NCI-H146 treated with DMSO at 0.1 percent for 48 hours (cell line): Measurements from ENCODE around the gene MRPS12.
"Not testable (repeated sequence)": the region's sequence is repeated elsewhere in the genome, so short reads cannot be mapped to it uniquely, and the experiment has no call there.

Source experiments
- DNase-seq: peaks from one replicate; lab custom pipeline; 2025; ENCODE audit not compliant: unreplicated experiment; lab: John Stamatoyannopoulos, UW

MRPS12 gene

DNA sequence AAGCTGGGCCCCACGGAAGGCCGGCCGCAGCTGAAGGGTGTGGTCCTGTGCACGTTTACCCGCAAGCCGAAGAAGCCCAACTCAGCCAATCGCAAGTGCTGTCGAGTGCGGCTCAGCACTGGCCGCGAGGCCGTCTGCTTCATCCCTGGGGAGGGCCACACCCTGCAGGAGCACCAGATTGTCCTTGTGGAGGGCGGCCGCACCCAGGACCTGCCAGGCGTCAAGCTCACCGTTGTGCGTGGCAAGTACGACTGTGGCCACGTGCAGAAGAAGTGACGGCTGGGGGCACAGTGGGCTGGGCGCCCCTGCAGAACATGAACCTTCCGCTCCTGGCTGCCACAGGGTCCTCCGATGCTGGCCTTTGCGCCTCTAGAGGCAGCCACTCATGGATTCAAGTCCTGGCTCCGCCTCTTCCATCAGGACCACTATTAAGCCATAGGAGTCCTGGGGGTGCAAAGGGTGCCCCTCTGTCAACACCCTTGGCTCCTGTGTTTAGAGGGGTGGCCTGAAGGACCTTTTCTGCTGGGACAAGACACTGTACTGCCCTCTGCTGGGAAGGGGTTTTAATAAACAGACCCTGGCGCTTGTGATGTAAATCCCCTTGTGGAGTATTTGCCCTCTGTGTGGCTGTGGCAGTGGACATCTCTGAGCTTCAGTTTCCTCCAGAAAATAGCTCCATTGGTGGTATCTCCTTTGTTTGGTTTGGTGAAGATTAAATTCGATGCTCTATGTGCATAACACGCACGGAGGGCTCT is 1.9 kb downstream of the MRPS12 start:
- peak; percentile 9 for DNase-seq

DNA sequence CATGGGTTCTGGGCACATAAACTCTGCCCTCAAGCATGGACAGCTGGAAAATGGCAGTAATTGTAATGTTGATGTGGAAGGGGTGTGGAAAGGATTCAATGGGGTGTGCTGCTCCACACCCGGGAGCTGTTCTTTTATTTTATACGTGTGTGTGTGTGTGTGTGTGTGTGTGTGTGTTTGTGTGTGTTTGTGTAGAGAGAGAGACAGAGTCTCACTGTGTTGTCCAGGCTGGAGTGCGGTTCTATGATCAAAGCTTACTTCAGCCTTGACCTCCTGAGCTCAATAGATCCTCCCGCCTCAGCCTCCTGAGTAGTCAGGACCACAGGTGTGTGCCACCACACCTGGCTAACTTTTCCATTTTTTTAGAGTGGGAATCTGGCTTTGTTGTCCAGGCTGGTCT is 2.8 kb downstream of the MRPS12 start:
- DNase-seq, result no peak

DNA sequence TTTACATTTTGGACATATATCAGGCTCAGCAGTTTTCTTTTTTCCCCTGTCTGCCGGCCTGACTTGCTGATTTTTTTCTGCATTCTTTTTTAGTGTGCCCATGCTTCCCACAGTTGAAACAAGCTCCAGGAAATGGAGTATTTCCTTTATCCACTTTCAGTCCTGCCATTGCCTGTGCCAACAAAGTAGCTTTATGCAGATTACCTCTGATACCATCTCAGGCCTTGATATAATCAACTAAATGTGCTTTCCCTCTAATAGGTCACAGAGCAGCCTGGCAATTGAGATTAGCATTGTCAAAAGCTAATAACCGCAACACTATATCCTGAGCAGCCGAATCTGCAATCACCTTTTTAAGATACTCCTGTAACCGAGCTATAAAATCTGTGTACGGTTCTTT is 9.2 kb downstream of the MRPS12 start:
- DNase-seq, result no peak

DNA sequence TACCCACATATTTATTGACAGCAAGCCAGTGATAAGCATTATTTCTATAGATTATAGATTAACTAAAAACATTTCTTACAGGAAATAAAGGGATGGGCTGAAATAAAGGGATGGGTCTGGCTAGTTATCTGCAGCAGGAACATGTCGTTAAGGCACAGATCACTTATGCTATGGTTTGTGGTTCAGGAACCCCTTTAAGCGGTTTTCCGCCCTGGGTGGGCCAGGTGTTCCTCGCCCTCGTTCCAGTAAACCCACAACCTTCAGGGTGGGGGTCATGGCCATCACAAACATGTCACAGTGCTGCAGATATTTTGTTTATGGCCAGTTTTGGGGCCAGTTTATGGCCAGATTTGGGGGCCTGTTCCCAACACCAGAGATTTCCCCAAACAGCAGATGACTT is 10.7 kb downstream of the MRPS12 start:
- DNase-seq, result not testable (repeated sequence)

DNA sequence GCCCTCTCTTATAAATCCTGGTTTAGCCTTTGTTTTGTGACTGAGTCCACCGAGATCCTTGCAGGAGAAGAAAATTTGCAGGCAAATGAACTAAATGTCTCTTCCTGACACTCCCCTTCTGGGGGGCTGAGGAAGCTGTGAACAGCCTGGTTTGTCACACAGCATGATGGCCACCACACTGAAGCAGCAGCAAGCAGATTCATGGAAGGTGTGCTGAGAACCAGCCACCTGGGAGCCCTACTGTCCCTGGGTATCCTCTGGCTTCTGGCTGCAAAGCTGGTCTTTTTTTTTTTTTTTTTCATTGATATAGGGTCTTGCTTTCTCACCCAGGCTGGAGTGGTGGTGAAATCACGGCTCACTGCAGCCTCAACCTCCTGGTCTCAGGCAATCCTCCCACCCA is 11.2 kb downstream of the MRPS12 start:
- no peak for DNase-seq

DNA sequence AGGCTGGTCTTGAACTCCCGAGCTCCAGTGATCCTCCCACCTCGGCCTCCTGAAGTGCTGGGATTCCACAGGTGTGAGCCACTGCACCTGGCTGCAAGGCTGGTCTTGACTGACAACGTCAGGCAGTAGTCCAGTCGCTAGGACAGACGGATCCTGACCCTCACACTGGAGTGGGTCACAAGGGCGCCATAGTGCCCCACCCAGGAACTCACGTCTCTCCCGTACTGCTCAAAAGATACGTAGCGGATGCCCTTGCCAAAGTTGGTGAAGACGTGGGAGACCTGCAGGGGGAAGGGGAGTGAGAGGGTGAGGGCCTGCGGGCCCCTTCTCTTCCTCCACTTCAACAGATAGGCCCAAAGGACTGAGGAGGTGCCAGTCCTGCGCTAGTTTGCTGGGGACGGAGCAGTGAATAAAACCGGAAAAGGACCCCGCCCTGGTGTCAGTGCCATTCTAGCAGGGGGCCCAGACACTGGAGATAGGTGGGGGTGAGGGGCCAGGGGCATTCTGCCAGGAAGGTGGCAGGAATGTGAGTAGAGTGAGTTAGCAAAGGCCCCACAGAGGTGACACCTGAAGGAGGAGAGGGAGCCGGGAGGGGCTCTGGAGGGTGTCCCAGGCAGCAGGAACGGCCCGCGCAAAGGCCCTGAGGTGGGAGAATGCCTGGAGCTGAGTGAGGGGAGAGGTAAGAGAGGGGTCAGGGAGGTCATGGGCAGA is 11.9 kb downstream of the MRPS12 start:
- no peak for DNase-seq

DNA sequence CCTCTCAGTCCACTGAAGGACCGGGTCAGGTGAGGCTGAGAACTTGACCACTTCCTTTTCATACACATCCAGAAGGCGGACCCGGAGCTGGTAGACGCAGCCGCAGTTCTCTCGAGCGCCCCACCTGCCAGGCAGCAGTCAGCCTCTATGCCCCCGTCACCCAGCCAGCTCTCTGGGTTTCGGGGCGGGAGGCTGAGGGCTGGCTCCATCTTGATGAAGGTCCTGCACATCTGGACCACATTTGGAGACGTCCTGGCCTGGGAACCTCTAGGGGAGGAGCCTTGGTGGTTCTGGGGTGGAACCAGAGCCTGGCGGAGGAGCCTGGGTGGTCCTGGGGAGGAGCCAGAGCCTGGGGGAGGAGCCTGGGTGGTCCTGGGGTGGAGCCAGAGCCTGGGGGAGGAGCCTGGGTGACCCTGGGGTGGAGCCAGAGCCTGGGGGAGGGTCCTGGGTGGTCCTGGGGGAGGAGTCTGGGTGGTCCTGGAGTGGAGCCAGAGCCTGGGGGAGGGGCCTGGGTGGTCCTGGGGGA is 14.3 kb downstream of the MRPS12 start:
- peak; percentile 17 for DNase-seq

DNA sequence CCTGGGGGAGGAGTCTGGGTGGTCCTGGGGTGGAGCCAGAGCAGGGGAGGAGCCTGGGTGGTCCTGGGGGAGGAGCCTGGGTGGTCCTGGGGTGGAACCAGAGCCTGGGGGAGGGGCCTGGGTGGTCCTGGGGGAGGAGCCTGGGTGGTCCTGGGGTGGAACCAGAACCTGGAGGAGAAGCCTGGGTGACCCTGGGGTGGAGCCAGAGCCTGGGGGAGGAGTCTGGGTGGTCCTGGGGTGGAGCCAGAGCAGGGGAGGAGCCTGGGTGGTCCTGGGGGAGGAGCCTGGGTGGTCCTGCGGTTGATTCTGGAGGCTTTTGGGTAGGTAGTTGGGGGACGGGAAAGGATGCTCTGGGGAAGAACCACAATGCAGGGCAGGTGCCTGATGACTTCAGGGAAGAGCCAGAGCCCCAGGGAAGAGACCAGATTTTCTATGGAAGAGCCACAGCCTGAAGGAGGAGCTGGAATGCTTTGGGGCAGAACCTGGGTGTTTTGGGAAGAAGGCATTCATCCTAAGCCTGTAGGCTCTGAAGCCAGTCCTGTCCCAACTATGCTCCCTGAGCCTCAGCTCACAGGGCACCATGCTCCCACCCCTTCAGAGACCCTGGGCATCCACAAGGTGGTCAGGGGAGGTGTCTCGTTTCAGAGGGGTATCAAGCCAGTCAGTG is 15.0 kb downstream of the MRPS12 start:
- DNase-seq, result no peak

DNA sequence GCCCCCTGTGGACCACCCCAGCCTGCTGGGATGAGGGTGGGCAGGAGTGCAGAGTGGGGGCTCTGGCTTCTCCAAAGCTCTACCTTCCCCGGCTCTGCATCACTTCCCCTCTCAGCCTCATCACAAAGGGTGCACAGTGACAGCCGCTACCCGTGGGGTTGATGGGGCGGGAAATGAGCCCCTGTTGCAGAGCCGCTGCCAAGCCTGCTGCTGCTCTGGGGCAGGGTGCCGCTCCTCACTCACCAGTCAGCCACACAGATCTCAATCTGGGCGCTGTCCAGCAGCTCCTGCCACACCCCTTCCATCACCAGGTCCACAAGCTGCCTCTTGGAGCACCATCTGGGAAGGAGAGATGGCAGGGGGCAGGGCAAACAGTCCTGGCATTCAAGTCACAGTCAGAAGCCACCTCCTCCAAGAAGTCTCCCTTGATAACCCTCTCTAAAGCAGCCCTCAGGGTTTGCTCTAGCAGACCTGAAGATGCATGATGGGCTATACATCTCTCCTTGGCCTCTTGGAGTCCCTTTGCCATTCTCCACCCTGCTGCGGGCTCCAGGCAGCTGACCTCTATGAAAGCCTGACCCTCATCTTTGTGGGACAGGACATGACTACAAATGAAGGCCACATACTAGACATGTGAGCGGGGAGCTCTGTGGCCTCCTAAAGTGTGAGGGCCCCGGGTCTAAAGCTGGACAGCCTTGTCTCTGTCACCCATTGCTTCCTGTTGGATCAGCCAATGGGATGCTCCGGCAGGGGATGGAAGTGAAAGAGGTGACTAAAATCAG is 15.7 kb downstream of the MRPS12 start:
- no peak for DNase-seq

DNA sequence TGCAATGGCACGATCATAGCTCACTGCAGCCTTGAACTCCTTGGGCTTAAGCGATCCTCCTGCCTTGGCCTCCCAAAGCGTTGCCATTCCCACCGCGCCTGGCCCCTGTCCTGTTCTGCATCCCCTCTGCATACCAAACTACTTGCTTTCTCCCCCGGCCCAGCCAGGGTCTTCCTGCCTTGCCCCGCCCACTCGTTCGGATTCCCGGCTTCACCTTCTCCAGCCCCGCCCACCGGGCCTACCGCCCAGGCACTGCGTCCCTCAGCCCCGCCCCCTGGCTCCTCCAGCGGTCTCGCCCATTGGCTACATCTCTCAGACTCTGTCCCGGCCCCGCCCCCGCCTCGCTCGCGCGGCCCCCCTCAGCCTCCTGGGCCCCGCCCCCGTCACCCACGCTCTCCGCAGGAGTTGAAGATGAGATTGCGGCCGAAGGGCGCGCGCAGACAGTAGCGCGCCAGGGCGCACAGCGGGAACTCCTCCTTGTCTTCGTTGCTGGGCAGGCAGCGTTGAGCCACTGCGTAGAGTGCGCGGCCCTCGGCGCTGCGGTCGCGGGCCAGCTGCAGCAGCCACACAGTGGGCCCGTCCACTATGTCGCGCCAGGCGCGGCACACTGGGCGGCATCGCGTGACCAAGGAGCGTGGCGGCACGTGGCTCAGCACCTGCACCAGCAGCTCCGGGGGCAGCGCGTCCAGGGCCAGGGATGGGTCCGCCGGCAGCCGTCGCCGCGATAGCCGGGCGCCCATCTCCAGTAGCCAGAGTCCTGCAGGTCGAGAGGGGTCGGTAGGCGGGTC is 19.0 kb downstream of the MRPS12 start:
- DNase-seq, result peak; percentile 90

DNA sequence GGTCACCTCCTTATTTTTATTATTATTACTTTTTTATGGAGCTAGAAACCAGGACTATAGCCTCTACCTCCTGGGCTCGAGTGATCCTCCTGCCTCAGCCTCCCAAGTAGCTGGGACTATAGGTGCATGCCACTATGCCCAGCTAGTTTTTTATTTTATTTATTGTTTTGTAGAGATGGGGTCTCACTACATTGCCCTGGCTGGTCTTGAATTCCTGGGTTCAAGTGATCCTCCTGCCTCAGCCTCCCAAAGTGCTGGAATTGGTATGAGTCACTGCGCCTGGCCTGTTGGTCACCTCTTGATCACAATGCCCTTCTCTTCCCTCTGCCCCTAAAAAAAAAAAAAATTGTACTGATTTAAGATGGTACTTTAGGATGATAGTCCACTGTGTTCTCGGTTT is 20.4 kb downstream of the MRPS12 start:
- DNase-seq, result no peak

DNA sequence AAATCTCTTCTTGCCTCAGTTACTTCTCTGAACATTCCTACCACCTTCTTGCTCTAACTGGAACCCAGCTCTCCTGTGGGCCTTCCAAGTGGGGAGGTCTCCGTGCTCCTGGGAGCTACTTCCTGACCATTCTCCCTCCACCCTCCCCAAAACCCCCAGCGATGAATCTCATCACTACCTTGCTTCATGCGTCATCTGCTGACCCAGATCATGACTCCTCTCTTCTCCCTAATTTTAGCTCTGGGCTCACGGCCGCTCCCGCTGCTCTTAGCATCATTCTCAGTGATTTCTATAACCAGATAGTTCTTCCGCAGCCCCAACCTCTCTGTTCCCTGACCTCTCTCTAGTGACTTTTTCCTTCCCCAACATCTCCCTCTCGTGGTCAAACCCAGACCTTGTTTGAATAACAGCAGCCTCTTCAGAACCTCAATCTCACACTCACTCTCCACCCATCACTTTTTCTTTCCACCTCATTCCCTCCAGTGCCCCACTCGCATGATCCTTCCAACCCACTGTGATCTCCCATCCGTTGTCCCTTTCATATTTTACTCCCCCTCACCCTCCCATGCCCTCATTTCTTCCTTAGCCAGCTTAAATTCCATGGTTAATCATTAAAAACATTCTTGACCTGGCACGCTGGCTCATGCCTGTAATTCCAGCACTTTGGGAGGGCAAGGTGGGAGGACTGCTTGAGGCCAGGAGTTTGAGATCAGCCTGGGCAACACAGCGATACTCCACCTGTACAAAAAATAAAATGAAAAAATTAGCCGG is 21.8 kb downstream of the MRPS12 start:
- DNase-seq, result peak; percentile 69

DNA sequence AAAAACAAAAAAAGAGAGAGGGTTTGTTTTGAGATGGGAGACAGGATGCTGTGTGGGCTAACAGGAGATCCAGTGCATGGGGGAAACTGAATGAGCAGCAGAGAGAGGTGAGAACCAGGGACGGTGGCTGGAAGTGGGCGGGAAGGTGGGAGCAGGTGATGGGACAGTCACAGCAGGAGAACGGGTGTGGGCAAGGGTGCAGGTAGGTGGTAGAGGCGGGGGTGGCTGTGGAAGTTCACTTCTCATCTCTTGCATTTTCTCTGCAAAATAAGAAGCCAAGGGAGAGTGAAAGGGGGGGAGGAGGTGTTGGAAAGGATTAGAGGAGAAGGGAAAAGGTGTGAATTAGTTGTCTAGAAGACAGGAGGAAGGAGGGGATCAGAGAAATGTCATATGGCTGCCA is 22.9 kb downstream of the MRPS12 start:
- DNase-seq, result no peak

DNA sequence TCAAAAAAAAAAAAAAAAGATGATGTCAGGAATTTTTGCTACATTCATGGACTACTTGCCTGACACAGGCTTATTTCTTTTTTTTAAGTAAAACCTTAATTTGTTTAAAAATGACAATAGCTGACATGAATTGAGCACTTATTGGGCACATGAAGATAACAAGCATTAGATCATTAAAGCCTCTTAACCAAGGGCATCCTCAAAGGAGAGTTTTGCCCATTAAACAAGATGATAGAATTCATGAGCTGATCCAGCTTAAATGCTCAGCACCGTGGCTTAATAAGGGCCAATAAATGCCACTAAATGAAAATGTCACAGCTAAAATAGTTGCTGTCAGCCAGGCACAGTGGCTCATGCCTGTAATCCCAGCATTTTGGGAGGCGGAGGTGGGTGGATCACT is 25.5 kb downstream of the MRPS12 start:
- DNase-seq, result no peak

DNA sequence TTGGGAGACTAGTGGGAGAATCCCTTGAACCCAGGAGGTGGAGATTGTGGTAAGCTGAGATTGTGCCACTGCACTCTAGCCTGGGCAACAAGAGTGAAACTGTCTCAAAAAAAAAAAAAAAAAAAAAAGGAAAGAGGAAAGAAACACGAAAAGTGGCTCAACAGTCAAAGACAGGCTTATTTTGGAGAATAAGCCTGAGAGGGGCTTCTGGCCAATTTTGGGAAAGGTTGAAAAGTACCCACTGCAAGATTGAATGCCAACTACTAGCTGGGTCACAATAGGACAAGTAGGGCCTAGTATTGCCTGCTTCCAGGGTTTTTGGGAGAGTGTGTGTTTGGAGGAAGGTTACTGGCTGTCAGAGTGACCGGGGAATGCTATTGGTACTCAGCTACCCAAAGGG is 27.6 kb downstream of the MRPS12 start:
- no peak for DNase-seq

DNA sequence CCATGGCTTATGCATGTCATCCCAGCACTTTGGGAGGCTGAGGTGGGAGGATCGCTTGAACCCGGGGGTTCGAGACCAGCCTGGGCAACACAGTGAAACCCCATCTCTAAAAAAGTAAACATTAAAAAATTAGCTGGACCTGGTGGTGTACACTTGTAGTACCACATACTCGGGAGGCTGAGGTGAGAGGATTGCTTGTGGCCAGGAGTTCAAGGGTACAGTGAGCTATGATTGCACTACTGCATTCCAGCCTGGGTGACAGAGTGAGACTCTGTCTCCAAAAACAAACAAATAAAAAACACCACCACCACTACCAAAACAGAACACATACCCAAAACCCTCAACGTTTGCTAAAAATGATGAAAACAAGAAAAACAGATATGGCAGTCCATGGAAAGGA is 28.9 kb downstream of the MRPS12 start:
- no peak for DNase-seq

DNA sequence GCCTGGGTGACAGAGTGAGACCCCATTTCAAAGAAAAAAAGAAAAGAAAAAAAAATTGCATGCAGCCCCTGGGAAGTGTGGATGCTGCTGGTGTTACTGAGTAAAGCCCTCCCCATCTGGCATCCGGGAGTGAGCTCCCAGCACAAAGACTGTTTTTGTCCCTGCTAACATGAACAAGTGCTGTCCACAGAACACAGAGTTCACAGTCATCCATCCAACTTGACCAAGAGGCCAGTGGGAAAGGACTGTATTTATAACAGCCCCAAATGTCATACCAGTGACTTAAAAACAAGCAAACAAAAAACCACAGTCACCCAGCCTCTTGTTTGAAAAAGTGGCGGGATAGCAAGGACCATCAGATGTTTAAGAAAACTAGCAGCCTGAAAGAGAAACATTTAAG is 34.0 kb downstream of the MRPS12 start:
- no peak for DNase-seq

DNA sequence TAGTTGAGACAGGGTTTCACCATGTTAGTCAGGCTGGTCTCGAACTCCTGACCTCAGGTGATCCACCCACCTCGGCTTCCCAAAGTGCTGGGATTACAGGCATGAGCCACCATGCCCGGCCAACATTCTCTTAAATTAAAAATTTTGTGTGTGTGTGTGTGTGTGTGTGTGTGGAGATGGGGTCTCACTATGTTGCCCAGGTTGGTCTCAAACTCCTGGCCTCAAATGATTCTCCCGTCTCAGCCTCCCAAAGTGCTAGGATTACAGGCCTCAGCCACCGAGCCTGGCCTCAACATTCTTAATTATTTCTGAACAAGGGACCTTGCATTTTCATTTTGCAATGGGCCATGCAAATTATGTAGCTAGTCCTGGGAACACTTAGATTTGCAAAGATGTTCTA is 35.4 kb downstream of the MRPS12 start:
- not testable (repeated sequence) for DNase-seq

DNA sequence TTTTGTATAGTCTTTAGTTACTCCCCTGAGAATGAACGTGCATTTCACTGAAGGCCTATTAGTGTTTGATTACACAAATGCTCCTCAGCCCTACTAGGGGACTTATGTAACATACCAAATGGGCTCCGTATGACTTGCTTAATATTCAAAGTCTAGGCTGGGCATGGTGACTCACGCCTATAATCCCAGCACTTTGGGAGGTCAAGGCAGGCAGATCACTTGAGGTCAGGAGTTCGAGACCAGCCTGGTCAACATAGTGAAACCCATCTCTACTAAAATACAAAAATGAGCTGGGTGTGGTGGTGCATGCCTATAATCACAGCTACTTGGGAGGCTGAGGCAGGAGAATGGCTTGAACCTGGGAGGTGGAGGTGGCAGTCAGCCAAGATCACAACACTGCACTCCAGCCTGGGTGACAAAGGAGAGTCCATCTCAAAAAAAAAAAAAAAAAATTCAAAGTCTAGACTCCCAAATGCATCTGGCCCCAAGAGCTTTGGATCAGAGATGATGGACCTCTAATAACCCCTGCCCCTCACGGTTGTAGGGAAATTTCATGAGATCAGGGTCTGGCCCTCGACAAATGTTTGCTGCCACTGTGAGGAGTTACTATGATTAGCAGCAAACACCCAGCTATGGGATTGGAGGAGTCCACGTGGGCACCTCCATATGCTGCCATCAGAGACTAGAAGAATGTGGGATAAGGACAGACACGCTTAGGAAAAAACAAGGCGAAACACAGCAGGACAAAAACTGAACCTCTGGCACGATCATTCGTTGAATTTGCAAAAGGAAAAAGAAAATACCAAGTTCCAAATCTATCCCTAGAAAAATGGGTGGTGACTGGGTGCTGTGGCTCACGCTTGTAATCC is 40.2 kb downstream of the MRPS12 start:
- no peak for DNase-seq
